ENCODE data around the gene DSG2.
"Not testable (repeated sequence)": the region's sequence is repeated elsewhere in the genome, so short reads cannot be mapped to it uniquely, and the experiment has no call there.

DSG2 gene

GRCh38 chr18:31497836-31498573 lies at the start of gene DSG2:
Gene DSG2 (plus strand): TSS chr18:31498177. CDS start chr18:31498252, 75 bp downstream.
- DNase-seq, result no peak

GRCh38 chr18:31450409-31450808 lies 47.6 kb upstream of the DSG2 start:
- no peak for DNase-seq

GRCh38 chr18:31451625-31452024 lies 46.4 kb upstream of the DSG2 start:
- no peak for DNase-seq

- DNase-seq, result no peak
These were observed 43.8 kb upstream of the DSG2 start for GRCh38 chr18:31454066-31454708.

- DNase-seq, result no peak
These were observed 28.3 kb upstream of the DSG2 start for GRCh38 chr18:31469629-31470028.

DNA sequence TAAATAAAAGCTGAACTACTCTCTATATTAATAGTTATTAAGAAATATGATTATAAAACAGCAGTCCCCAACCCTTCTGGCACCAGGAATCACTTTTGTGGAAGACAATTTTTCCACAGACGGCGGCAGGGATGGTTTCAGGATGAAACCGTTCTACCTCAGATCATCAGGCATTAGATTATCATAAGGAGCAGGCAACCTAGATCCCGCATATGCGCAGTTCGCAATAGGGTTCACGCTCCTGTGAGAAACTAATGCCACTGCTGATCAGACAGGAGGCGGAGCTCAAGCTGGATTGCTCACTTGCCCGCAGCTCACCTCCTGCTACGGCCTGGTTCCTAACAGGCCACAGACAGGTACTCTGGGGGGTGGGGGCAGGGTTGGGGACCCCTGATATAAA lies 19.3 kb upstream of the DSG2 start:
- no peak for DNase-seq

DNA sequence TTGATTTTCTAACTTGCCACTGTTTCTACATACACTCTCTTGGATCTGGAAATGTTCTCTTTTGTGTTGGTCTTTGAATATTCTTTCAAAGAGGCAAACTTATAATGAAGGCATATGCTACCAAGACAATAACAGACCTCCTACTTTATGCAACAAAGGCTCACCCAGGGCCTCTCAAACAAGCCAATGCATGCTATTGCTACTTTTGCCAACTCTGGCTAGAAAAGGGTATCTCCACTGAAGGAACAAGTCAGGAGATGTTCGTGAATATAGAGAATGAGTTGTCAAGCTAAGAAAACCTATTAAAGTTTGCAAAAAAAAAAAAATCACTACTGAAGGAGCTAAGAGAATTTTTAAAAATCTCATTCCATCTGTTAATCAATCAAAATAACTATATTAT lies 15.9 kb upstream of the DSG2 start:
- DNase-seq, result no peak

DNA sequence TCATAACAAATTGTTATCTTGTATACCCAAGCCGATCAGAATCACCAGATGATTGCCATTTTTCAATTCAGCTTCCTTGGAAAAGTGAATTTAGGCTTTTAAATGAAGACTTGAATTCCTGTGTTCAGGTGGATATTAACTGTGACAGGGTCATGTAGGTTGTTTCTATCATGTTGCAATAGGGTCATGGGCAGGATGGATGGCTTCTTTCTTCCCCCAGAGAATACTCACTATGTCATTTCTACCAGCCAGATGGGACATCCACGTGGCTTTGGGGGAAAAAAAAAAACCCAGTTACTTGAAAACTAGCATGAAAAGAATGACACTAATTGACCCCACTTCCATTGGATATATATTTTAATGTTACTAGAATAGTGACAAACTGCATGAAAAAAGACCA lies 14.6 kb upstream of the DSG2 start:
- no peak for DNase-seq

DNA sequence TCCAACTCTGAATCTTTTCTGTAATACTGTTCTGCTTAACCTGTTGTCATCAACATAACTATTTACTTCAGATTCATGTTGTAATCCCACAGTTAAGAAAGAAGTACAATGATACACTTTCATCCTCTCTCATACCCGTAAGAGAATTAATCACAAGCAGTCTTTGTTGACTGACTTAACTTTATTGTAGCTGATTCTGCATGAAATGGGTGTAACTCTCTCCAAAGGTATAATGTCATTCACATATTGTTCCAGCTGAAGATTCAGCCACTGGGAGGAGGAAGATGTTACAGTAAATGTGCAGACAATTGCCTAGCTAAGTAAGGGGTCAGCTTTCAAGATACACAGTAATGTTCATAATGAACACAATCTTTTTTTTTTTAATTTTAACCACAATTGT lies 13.5 kb upstream of the DSG2 start:
- DNase-seq, result no peak

DNA sequence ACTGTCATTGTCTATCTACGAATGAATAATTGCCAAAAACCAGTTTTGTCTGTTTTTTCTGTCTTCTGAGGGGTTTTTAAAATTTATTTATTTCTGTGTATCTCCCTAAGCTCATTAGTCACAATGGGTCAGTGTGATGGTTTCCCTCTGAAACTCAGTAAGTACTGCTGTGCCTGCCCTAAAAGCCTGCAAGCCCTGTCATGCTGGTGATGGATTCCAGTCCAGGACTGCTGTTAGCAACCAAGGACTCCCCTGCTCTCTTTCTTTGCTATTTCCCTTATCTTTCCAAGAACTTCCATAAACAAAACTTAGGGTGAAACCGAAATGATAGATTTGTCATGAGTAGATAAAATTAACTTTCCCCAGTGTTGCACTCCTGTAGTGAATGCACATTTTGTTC lies 11.8 kb upstream of the DSG2 start:
- no peak for DNase-seq

GRCh38 chr18:31487246-31488015 lies 10.5 kb upstream of the DSG2 start:
- no peak for DNase-seq

- DNase-seq, result no peak
These were observed 8.7 kb upstream of the DSG2 start for GRCh38 chr18:31489311-31489710.

- DNase-seq, result no peak
These were observed 7.6 kb upstream of the DSG2 start for GRCh38 chr18:31490387-31490786.

GRCh38 chr18:31490833-31491232 lies 7.1 kb upstream of the DSG2 start:
- DNase-seq, result no peak

DNA sequence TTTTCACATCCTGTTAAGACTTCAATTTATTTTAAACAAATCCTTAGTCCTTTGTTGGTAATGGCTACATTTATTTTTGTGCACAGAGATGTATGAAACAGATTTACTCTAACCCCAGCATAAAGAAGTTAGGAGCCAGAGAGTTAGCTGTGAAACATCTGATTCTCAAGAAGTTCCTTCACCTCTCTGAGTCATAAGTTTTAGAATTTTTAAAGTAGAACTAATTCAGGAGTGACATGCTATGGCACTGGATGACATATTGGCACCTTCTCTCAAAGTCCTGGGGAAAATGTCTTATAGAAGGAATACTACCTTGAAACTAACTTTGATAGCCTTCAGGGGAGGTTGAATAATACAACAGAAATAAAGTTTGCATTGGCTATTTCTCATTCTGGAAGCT lies 6.4 kb upstream of the DSG2 start:
- no peak for DNase-seq

- DNase-seq, result no peak
These were observed 5.3 kb upstream of the DSG2 start for GRCh38 chr18:31492671-31493070.

DNA sequence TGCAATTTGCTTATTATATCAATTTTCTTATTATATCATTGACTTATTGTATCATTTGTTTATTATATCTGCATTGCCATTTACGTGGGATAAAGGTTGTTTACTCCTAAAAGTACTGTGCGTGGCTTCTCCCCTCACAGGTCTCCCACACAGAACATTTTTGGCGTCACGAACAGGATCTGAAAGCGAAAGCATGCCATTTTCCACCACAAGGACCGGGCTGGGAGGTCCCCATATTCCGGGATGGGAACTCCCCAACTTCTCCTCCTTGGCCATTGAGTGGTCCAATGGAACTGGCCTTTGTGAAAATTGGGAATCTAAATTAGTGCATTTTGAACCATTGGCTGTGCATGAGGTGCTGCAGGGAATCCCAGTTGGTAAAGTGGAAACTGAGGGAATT lies 4.8 kb upstream of the DSG2 start:
- no peak for DNase-seq

- no peak for DNase-seq
These were observed 4.0 kb upstream of the DSG2 start for GRCh38 chr18:31493941-31494340.

GRCh38 chr18:31494705-31495244 lies 3.2 kb upstream of the DSG2 start:
- not testable (repeated sequence) for DNase-seq

DNA sequence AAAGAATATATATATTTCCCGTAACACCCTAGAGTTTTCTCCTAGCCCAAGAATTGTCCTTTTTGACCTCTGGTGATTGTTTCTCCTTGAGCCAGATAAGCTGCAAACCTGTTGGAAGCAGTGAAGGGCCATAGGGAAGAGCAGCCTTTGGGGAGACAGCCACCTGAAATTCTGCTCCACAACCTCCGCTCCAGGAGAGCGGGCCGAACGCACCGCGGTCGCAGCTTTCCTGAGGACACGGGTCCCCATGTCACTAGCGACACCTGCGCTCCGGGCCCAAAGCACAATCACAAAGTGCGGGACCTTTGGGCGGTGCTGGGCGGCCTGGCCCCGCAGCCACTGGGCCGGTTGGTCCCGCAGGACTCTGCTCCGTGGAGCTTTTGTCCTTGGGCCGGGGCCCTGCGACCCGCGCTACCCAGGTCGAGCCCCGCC lies 557 bp upstream of the DSG2 start:
- no peak for DNase-seq

DNA sequence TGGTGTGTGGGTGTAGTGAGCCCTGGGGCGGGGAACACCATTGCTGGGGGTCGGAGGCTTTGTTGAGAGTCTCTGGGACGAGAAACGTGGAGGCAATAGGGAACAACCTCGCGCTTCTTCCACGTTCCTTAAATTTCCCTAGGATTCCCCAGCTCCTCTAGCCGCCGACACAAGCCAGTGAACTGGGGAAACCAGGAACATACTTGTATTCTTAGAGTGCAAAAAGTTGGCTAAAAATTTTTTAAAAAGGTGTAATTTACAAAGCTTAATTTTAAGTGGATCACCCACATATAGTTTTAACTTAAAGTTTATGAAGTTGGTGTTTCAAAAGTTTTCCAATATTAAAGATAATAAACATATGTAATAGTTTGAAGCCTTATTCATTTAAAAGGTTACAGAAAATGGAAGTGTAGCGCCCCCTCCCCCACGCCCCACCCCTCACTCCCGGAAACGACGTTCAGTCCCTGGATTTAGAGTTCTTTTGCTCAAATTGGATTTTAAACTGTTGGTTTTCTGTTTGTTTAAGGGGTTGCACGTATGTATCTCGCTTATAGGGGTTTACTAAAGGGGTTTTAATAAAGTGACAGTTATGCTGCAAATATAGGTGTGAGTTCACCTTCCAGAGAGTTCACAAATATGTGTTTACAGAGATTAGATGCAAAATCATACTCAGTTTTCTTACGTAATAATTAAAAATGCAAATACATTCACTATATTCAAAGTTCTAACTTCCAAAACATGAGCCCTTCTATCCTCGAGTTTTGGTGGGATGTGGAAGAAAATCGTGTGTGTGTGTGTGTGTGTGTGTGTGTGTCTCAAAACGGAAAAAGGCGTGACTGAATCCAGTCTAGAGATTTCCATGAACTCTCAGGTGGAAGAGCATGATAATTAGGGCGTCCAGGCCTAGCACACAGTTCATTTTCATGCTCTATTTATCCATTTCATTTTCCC lies 872 bp downstream of the DSG2 start:
- no peak for DNase-seq

GRCh38 chr18:31500051-31500688 lies 2.2 kb downstream of the DSG2 start:
- peak; percentile 10 for DNase-seq
